ENCODE results near the gene GPR152. TPM values are rescaled to one million over a fixed set of nuclear protein-coding genes. Genes with fewer than 3 reads are reported as not detected.

Gene GPR152
- not detected for total RNA-seq

GRCh38 chr11:67452141-67452952 lies at the start of gene GPR152:
Gene GPR152 (minus strand): TSS chr11:67452729. CDS start chr11:67452724, 5 bp downstream.
- H3K36me3 Mint-ChIP-seq, result no peaks in the 10 kb centered on the region
- peak within 1 kb of the TSS; percentile 52 to 58 for H3K27ac Mint-ChIP-seq
- no peaks in the 10 kb centered on the region for H3K9me3 Mint-ChIP-seq

GRCh38 chr11:67501854-67502253 lies 49.3 kb upstream of the GPR152 start:
- Mint-ChIP-seq H3K9me3 (no peaks in the 10 kb centered on the region), H3K27ac (no peak overlapping the region), H3K36me3 (peaks cover 15 to 18% of the 10 kb centered on the region in 2 donors)
- DNase-seq (ENCODE audit: low spot score in 2 of 2), result peak in 1 of 2 donors; percentile 56
- no peak for ATAC-seq

More at GRCh38 chr11:67452141-67452952, at the start of gene GPR152:
- DNase-seq (ENCODE audit: low spot score in 2 of 2) (no peak), ATAC-seq (no peak)

GRCh38 chr11:67500831-67501715 lies 48.5 kb upstream of the GPR152 start:
- Mint-ChIP-seq H3K9me3 (no peaks in the 10 kb centered on the region), H3K27ac (peak overlapping the region in 1 of 2 donors; percentile 33), H3K36me3 (peaks cover 13 to 15% of the 10 kb centered on the region in 2 donors)
- no peak for ATAC-seq
- no peak for DNase-seq (ENCODE audit: low spot score in 2 of 2)

DNA sequence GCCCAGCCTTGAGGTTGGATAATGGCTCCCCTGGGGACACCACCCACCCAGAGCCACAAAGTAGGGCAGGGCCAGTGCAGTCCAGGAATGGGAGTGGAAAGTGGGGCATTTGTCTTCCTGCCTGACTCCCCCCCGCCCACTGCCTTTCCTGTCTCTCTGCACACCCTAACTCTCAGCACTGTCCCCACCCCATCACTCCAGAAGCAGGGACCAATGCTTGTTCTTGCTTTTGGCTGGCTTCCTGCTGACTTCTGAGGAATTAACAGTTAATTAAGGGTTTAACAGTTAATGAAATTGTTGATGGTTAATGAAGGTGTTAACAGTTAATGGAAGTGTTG lies 47.9 kb upstream of the GPR152 start:
- no peak for ATAC-seq
- Mint-ChIP-seq H3K36me3 (peaks cover 13 to 14% of the 10 kb centered on the region in 2 donors), H3K27ac (no peak overlapping the region), H3K9me3 (no peaks in the 10 kb centered on the region)
- DNase-seq (ENCODE audit: low spot score in 2 of 2), result no peak

DNA sequence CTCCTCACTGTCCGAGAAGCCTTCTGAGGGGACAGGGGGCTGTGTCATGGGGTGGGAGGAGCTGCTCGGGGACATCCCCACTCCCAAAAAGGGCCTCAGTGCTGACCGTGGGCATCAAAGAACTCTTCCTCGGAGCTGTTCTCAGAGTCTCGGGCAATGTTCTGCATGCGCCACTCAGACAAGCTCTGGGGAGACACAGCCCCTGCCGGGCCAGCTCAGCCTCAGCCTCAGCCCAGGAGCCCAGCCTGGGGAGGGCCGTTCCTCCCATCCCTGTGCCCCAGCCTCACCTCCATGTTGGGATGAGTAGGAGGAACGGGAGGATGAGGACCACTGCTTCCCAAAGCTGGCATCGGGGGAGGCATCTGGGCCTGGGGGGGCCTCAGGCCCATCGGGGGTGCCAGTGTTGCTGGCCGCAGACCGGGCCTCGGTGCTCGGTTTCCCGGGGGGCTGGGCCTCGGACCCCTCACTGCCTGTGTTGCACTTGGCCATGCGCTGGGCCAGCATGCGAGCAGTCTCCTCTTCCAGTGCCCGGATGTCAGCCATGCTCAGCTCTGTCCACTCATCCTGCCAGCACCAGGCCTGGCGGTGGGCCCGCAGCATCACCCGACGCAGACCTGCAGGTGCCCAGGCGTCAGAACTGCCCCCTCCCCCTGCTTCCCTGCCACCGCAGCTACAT lies 47.4 kb upstream of the GPR152 start:
- DNase-seq (ENCODE audit: low spot score in 2 of 2) (no peak), ATAC-seq (no peak)
- H3K36me3 Mint-ChIP-seq, result peaks cover 13 to 14% of the 10 kb centered on the region in 2 donors
- no peaks in the 10 kb centered on the region for H3K9me3 Mint-ChIP-seq
- H3K27ac Mint-ChIP-seq, result peak overlapping the region in 1 of 2 donors; percentile 76

GRCh38 chr11:67498544-67498972 lies 46.0 kb upstream of the GPR152 start:
- DNase-seq (ENCODE audit: low spot score in 2 of 2), result no peak
- ATAC-seq, result no peak
- Mint-ChIP-seq H3K9me3 (no peaks in the 10 kb centered on the region), H3K36me3 (peaks cover 13 to 14% of the 10 kb centered on the region in 2 donors), H3K27ac (no peak overlapping the region)

GRCh38 chr11:67497656-67498291 lies 45.2 kb upstream of the GPR152 start:
- no peak for ATAC-seq
- H3K36me3 Mint-ChIP-seq, result peaks cover 10 to 13% of the 10 kb centered on the region in 2 donors
- H3K9me3 Mint-ChIP-seq, result no peaks in the 10 kb centered on the region
- peak overlapping the region in 1 of 2 donors; percentile 9 for H3K27ac Mint-ChIP-seq
- DNase-seq (ENCODE audit: low spot score in 2 of 2), result no peak

DNA sequence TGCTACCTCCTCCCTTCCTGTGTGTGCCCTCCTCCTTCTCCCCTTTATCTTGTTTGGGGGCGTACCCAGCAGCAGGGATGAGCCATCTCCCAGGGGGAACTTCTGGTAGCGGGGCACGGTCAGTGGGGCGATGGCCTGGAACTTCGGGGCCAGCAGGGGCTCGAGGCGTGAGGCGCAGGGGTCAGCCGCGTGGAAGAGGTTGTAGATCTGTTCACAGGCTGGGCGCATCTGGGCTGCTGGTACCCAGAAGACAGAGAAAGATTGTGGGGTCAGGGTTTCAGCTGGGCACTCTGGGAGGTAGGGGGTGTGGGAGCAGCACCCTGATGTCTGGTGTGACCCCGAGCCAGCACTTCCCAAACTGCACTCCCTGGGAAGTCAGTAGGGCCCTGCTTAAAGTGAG lies 43.6 kb upstream of the GPR152 start:
- peaks cover 7 to 10% of the 10 kb centered on the region in 2 donors for H3K36me3 Mint-ChIP-seq
- no peaks in the 10 kb centered on the region for H3K9me3 Mint-ChIP-seq
- ATAC-seq, result no peak
- DNase-seq (ENCODE audit: low spot score in 2 of 2), result no peak
- H3K27ac Mint-ChIP-seq, result peak overlapping the region; percentile 41 to 68

DNA sequence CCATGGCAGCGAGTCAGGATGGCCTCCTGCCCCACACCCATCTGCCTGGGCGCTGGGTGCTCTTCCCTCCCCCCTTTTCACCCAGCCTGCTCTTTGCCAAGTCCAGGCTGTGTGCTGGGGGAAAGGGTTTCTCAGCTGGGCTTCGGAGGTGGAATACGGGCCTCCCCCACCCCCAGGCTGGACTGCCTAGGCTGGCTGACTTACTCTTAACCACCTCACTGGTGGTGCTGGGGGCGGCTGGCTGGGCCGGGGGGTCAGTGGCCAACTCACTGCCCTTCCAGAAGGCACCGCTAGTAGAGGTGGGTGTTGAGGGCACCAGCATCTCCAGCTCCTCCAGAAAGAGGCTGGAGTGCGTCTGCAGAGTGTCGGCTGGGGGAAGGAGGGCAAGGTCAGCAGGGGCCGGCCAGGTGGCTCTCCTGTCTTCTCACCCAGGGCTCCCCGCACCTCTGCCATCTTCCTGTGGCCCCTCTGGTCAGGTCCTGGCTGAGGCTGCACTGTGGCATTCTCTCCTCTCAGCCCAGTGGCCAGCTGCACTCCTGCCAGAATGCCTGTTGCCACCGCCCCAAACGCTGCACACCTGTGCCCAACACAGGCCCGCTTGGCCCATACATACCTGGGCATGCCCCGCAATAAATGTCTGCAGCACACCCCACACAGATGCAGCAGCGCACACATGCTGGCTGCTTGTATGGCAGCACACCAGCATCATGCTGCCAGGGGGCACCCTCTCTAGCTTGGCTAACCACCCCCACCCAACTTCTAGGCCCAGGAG lies 42.9 kb upstream of the GPR152 start:
- H3K27ac Mint-ChIP-seq, result peak overlapping the region; percentile 55 to 68
- H3K36me3 Mint-ChIP-seq, result peaks cover under 1 to 3% of the 10 kb centered on the region in 2 donors
- ATAC-seq (no peak), DNase-seq (ENCODE audit: low spot score in 2 of 2) (no peak)
- H3K9me3 Mint-ChIP-seq, result no peaks in the 10 kb centered on the region

GRCh38 chr11:67494371-67495233 lies 42.1 kb upstream of the GPR152 start:
- Mint-ChIP-seq H3K36me3 (peaks cover 3 to 4% of the 10 kb centered on the region in 2 donors), H3K27ac (no peak overlapping the region), H3K9me3 (no peaks in the 10 kb centered on the region)
- DNase-seq (ENCODE audit: low spot score in 2 of 2) (no peak), ATAC-seq (no peak)

GRCh38 chr11:67493548-67494370 lies 41.2 kb upstream of the GPR152 start:
- Mint-ChIP-seq H3K36me3 (peaks cover 5 to 7% of the 10 kb centered on the region in 2 donors), H3K27ac (no peak overlapping the region), H3K9me3 (no peaks in the 10 kb centered on the region)
- ATAC-seq (no peak), DNase-seq (ENCODE audit: low spot score in 2 of 2) (no peak)

DNA sequence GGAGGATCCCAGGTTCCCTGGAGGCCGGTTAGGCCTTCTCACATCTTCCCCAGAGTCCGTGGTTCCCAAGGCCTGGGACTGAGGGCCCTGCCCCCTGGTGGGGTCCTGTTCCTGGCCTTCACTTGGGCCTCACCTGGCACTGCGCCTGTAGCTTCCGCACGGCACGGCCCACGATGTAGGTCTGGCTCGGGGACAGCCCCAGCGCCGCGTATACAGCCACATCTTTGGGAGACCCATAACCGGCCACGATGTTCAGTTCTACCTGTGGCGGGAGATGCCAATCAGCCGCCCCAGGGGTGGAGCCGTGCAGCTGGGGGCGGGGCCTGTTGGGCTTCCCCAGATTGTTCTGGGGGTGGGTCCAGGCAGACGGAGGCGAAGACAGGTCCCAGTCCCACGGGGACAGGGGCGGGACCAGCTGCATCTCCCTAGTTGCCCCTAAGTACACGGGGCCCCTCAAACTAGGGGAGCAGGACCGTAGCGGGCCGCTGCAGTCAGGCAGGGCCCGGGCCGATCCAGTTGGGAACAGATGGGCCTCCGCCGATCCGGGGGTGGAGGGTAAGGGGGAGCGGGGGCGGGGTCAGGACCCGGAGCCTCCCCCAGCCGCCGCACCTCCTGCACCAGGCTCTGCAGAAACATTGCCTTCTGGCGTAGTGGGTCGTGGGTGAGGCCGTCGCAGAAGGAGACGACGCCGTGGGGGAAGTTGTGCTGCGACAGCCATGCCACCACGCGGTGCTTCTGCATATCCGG lies 40.4 kb upstream of the GPR152 start:
- peak overlapping the region in 1 of 2 donors; percentile 75 for H3K27ac Mint-ChIP-seq
- no peaks in the 10 kb centered on the region for H3K9me3 Mint-ChIP-seq
- DNase-seq (ENCODE audit: low spot score in 2 of 2) (no peak), ATAC-seq (peak; percentile 14 to 15)
- H3K36me3 Mint-ChIP-seq, result peaks cover 5 to 12% of the 10 kb centered on the region in 2 donors

- Mint-ChIP-seq H3K36me3 (peaks cover 5 to 18% of the 10 kb centered on the region in 2 donors), H3K9me3 (peaks cover 0 to 4% of the 10 kb centered on the region in 2 donors), H3K27ac (peak overlapping the region in 1 of 2 donors; percentile 75)
- ATAC-seq, result no peak
- no peak for DNase-seq (ENCODE audit: low spot score in 2 of 2)
Observed at GRCh38 chr11:67492069-67492727, 39.7 kb upstream of the GPR152 start.
